SH-SY5Y (cell line): ENCODE results near the gene MUC5AC.

Source experiments
- GATA2 ChIP-seq: IDR thresholded peaks from 2 replicates; pipeline ENCODE4 v1.6.1; 2011; ENCODE audit warnings: mild to moderate bottlenecking, low read depth, low read length
- GATA3 ChIP-seq: IDR thresholded peaks from 2 replicates; pipeline ENCODE4 v1.6.1; 2011; ENCODE audit warnings: low read depth, mild to moderate bottlenecking, low read length, moderate library complexity

Gene MUC5AC

DNA sequence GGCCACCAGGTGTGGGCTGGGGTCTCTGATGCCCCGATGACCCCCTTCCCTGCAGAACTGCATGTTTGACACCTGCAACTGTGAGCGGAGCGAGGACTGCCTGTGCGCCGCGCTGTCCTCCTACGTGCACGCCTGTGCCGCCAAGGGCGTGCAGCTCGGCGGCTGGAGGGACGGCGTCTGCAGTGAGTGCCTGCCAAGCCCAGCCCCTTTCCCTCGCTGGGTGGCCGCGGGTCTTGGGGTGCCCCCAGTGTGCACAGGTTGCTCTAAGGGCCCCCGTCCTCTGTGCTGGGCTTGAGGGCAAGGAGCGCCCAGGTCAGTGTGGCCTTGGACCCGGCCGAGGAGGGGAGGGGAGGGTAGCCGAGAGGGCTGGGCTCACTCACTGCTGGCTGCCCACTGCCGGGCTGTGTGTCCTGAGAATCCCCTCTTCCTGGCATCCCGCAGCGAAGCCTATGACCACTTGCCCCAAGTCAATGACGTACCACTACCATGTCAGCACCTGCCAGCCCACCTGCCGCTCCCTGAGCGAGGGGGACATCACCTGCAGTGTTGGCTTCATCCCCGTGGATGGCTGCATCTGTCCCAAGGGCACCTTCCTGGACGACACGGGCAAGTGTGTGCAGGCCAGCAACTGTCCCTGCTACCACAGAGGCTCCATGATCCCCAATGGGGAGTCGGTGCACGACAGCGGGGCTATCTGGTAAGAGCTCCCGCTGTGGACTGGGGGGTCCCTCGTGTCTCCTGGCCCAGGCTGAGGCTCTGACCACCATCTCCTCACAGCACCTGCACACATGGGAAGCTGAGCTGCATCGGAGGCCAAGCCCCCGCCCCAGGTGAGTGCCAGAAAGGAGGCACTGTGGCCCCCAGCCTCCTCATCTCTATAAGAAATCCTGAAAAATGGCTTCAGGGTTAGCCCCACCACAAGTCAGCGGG, 17.0 kb downstream of the MUC5AC start:
- TF ChIP-seq GATA2: no peak
- TF ChIP-seq GATA3: no peak

DNA sequence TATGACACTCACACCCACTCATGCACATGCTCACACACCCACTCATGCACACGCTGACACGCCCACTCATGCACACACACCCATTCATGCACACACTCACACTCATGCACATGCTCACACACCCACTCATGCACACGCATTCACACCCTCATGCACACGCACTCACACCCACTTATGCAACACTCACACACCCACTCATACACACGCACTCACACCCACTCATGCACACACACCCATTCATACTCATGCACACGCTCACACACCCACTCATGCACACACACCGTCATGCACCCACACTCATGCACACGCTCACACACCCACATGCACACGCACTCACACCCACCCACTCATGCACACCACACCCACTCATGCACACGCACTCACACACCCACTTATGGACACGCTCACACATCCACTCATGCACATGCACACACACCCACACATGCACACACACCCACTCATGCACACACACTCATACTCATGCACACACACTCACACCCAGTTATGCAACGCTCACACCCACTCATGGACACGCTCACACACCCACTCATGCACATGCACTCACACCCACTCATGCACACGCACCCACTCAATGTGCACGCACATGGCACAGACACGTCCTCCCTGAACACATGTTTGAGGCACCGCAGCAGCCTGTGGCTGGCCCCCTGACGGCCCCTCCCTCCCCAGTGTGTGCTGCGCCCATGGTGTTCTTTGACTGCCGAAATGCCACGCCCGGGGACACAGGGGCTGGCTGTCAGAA, 17.9 kb downstream of the MUC5AC start:
- TF ChIP-seq GATA2: no peak
- TF ChIP-seq GATA3: no peak

DNA sequence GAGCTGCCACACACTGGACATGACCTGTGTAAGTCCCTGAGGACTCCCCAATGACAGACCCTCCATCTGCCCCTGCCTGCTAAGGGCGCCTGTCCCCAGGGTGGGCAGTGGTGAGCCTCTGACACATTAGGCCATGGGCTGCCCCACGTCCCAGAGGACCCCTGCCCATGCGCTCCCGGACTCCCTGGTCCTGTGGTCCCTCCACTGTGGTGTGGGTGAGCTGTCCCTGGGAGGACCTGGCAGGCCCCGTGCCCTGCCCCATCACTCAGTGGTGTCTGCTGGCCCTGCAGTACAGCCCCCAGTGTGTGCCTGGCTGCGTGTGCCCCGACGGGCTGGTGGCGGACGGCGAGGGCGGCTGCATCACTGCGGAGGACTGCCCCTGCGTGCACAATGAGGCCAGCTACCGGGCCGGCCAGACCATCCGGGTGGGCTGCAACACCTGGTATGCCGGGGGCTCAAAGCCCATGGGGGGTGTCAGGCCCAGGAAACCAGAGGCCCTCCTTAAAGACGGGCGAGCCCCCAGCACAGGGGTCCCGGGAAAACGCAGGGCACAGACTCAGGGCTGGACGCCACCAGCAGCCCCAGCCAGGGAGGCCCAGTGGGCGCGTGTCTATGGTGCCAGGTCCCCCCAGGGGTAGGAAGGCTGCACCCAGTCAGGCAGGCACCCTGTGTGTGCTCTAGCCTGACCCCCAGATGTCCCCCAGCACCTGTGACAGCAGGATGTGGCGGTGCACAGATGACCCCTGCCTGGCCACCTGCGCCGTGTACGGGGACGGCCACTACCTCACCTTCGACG, 18.7 kb downstream of the MUC5AC start:
- TF ChIP-seq GATA3 (no peak), GATA2 (no peak)

DNA sequence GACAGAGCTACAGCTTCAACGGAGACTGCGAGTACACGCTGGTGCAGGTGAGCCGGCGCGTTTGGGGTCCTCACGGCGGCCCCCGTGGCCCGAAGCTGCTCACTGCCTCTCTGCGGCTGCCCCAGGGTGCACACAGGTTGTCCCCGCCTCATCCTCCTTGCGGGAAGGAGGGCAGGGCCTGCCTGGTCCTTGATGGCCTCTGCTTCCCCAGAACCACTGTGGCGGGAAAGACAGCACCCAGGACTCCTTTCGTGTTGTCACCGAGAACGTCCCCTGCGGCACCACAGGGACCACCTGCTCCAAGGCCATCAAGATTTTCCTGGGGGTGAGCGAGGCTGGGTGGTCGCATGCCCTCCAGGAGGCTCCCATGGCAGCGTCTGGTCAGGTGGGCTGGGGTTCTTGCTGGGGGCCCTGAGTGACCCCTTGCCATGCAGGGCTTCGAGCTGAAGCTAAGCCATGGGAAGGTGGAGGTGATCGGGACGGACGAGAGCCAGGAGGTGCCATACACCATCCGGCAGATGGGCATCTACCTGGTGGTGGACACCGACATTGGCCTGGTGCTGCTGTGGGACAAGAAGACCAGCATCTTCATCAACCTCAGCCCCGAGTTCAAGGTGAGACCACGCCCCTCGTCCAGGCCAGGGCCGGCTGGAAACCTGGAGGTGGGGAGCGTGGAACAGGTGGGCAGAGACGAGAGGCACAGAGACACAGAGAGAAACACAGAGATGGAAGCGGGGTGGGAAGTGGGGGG, 19.4 kb downstream of the MUC5AC start:
- TF ChIP-seq GATA2 (no peak), GATA3 (no peak)

DNA sequence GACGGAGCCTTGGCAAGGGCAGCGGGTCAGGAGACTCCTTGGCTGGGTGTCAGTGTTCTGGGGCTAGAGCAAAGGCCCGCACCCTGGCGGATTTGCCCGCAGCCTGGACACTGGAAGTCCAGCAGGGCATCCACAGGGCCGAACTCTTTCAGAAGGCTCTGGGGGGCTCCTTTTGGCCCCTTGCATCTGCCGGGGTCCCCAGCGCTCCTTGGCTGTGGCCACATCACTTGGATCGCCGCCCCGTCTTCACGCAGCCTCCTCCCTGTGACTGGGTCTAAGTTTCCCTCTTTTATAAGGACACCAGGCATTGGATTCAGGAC, 20.0 kb downstream of the MUC5AC start:
- no peak for TF ChIP-seq GATA2
- TF ChIP-seq GATA3: no peak

DNA sequence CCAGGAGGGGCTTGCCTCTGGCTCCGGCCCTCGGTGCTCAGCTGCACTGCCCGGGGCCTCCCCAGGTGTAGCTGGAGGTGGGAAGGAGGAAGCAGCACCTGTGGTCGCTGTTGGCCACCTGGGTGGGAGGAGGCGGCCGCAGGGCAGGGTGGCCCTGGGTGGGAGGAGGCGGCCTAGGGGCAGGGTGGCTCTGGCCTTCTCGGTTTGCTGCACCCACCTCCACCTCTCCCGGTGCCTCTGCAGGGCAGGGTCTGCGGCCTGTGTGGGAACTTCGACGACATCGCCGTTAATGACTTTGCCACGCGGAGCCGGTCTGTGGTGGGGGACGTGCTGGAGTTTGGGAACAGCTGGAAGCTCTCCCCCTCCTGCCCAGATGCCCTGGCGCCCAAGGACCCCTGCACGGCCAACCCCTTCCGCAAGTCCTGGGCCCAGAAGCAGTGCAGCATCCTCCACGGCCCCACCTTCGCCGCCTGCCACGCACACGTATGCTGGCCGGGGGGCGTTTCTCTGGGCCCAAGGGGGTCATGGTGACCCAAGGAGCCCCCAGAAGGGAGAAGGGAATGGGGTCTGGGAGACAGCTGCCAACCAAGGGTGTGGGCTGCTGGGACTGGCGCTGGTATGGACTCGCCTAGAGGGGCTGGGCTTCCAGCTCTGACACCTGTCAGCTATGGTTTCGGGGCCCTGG, 20.6 kb downstream of the MUC5AC start:
- TF ChIP-seq GATA3: no peak
- no peak for TF ChIP-seq GATA2

DNA sequence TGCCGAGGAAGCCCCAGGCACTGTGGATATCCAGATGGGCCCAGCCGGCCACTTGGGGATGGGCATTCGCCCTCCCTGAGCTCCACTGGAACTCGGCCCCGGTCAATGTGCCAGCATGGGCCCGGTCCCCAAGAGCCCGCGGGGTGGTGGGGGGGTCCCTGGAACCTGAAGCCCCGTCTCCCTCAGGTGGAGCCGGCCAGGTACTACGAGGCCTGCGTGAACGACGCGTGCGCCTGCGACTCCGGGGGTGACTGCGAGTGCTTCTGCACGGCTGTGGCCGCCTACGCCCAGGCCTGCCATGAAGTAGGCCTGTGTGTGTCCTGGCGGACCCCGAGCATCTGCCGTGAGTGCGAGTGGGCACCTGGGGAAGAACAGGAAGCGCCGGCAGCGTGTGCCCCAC, 21.2 kb downstream of the MUC5AC start:
- no peak for TF ChIP-seq GATA3
- no peak for TF ChIP-seq GATA2

DNA sequence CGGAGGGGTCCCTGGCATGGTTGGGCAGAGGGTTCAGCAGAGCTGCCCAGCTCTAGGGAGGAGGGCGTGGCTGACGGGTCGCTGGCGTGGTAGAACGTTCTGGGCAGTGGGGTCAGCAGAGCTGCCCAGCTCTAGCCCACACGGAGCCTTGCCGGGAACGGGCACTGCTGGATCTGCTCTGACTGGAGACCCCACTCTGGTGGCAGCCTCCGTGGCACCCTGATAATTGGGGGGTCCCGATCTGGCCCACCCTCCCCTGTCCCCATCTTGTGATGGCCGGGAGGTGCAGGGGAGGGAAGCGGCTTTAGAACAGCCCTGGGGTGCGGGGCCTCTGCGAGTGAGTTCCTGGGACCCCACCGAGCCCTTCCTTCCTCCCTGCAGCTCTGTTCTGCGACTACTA, 21.9 kb downstream of the MUC5AC start:
- TF ChIP-seq GATA3 (no peak), GATA2 (no peak)

DNA sequence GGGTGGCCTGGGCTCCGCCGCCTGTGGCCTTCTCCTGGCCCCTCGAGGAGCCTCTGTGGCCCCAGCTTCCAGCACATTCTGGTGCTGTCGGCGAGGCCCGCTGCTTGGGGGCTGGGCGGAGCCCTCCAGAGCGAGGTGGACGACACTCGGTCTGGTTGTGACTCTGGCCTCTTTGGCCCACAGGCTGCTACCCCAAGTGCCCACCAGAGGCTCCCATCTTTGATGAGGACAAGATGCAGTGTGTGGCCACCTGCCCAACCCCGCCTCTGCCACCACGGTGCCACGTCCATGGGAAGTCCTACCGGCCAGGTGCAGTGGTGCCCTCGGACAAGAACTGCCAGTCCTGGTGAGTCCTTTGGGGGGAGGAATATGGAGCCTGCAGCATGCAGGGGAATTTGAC, 22.4 kb downstream of the MUC5AC start:
- TF ChIP-seq GATA2: no peak

DNA sequence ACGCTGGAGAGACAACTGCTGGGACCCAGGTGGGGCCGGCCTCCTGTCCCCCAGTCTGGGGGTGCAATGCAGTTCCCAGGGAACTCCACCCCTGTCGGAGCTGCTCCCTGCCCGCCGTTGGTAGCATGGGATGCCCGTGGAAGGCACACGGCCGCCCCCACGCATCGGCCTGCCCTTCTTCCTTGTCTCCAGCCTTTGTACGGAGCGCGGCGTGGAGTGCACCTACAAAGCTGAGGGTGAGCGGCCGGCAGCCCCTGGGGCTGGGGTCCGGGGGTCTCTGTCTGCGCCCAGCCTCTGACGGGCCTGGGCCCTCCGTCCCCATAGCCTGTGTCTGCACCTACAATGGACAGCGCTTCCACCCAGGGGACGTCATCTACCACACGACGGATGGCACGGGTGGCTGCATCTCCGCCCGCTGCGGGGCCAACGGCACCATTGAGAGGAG, 23.2 kb downstream of the MUC5AC start:
- TF ChIP-seq GATA3 (no peak), GATA2 (no peak)

DNA sequence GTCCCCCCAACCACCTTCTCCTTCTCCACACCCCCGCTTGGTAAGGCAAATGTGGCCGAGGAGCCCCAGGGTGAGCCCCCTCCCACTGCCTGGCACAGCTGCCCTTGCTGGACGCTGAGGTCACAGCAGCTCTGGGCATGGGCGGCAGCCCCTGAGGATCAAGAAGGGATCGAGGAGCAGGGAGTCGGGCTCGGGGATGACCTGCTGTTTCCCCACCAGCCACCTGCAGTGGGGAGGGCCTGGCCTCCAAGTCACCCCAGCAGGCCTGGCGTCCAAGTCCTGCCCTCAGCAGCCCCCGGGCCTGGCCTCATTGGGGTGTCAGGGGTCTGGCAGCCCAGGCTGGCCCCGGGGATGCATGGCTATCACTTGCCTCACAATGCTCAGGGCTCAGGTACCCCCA, 23.7 kb downstream of the MUC5AC start:
- no peak for TF ChIP-seq GATA2
- TF ChIP-seq GATA3: no peak

DNA sequence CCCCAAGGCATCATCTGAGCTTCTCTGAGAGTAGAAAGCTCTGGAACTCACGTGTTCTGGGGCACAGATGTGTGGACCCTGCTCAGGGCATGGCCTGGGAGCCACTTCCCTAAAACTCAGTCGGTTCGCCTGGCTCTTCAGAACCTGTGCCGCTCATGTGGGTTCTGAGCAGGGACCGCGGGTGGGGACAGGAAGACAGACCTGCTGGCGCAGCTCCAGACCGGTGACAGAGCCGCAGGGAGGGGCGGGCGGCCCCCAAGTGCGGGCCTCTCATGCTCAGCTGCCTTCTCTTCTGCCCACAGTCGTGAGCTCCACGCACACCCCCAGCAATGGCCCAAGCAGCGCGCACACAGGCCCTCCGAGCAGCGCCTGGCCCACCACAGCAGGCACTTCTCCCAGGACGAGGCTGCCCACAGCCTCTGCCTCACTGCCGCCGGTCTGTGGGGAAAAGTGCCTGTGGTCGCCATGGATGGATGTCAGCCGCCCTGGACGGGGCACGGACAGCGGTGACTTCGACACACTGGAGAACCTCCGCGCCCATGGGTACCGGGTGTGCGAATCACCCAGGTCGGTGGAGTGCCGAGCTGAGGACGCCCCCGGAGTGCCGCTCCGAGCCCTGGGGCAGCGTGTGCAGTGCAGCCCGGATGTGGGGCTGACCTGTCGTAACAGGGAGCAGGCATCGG, 24.2 kb downstream of the MUC5AC start:
- TF ChIP-seq GATA2: no peak
- TF ChIP-seq GATA3: no peak
